Activated CD4-positive, alpha-beta memory T cell treated with anti-CD3 and anti-CD28 coated beads for 36 hours (primary cell): ENCODE results near the gene PGBD2. TPM values are rescaled to one million over a fixed set of nuclear protein-coding genes. Genes with fewer than 3 reads are reported as not detected.

Experiments used
- CTCF ChIA-PET: fragments of 350-600 bp; sonication (Branson Sonifier 250); formaldehyde crosslinking; loops from one replicate; lab custom pipeline; 2021; ENCODE audit warnings: antibody characterized with exemption, inconsistent platforms; lab: Charles Lee
- POLR2A ChIA-PET: fragments of 350-600 bp; sonication (Branson Sonifier 250); formaldehyde crosslinking; loops from one replicate; lab custom pipeline; 2021; ENCODE audit warnings: antibody characterized with exemption; lab: Charles Lee
- DNase-seq: peaks from one replicate; pipeline ENCODE4 v3.0.0-alpha.2; 2020
- H3K27ac Mint-ChIP-seq: one replicate; pipeline ENCODE4 v1.8.0; 2021; ENCODE audit warnings: mixed read lengths
- H3K27me3 Mint-ChIP-seq: one replicate; pipeline ENCODE4 v1.8.0; 2021; ENCODE audit warnings: mixed read lengths
- H3K36me3 Mint-ChIP-seq: one replicate; pipeline ENCODE4 v1.8.0; 2021; ENCODE audit warnings: mixed read lengths
- H3K4me1 Mint-ChIP-seq: one replicate; pipeline ENCODE4 v1.8.0; 2021; ENCODE audit warnings: low read depth, mixed read lengths
- H3K4me3 Mint-ChIP-seq: one replicate; pipeline ENCODE4 v1.8.0; 2021; ENCODE audit warnings: mild to moderate bottlenecking, mixed read lengths
- H3K9me3 Mint-ChIP-seq: one replicate; pipeline ENCODE4 v1.8.0; 2021; ENCODE audit warnings: mixed read lengths
- intact Hi-C: fragments of 100-400 bp; cut with micrococcal nuclease; formaldehyde crosslinking; loops from one replicate; pipeline ENCODE4 v1.15.1; 2023
- total RNA-seq, 2 experiments: library from RNA; stranded (reverse); gene quantifications; one replicate each; pipeline ENCODE4 v1.2.3, GENCODE V29; 2021

Gene PGBD2, protein sequence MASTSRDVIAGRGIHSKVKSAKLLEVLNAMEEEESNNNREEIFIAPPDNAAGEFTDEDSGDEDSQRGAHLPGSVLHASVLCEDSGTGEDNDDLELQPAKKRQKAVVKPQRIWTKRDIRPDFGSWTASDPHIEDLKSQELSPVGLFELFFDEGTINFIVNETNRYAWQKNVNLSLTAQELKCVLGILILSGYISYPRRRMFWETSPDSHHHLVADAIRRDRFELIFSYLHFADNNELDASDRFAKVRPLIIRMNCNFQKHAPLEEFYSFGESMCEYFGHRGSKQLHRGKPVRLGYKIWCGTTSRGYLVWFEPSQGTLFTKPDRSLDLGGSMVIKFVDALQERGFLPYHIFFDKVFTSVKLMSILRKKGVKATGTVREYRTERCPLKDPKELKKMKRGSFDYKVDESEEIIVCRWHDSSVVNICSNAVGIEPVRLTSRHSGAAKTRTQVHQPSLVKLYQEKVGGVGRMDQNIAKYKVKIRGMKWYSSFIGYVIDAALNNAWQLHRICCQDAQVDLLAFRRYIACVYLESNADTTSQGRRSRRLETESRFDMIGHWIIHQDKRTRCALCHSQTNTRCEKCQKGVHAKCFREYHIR
- total RNA-seq: 1 to 10 TPM; 4.2 to 4.3 TPM

GRCh38 chr1:248906009-248906752, at the start of gene PGBD2:
Gene PGBD2 (plus strand): TSS chr1:248906235. CDS start chr1:248913863, 7,628 bp downstream.
- Mint-ChIP-seq H3K27ac (peak within 1 kb of the TSS; percentile 91), H3K36me3 (no peaks in the 10 kb centered on the region), H3K4me3 (peak within 1 kb of the TSS; percentile 90), H3K4me1 (peaks cover 21% of the 10 kb centered on the region), H3K9me3 (no peaks in the 10 kb centered on the region), H3K27me3 (no peaks in the 10 kb centered on the region)
- DNase-seq: peak; percentile 97
- ChIA-PET POLR2A (interaction anchor here (1.2 to 1.5 kb wide), 2 partner anchors 47 to 80 kb away, joined by 5 to 7 read pairs; partner anchors contain the start of genes SH3BP5L and ZNF692), CTCF (interaction anchor here (0.6 to 1.9 kb wide), 5 partner anchors 32 to 80 kb away, joined by 3 to 6 read pairs (median 4); partner anchors contain the start of genes SH3BP5L and ZNF692)
- intact Hi-C loops: loop anchor here (1.0 kb wide), 5 partner anchors 18 to 80 kb away; partner anchors contain the start of gene ZNF672

- POLR2A ChIA-PET: no interaction called here
- Mint-ChIP-seq H3K9me3 (no peaks in the 10 kb centered on the region), H3K4me1 (peaks cover 37% of the 10 kb centered on the region), H3K4me3 (peak overlapping the region; percentile 91), H3K27me3 (no peaks in the 10 kb centered on the region), H3K36me3 (peaks cover 22% of the 10 kb centered on the region), H3K27ac (peak overlapping the region; percentile 92)
- no peak for DNase-seq
- intact Hi-C loops: no loop called here
- CTCF ChIA-PET: interaction anchor here (2.8 kb wide), 1 partner anchor 19 kb away, joined by 29 read pairs; the partner anchor contains the start of gene ZNF672
Observed at GRCh38 chr1:248857201-248857600, 48.8 kb upstream of the PGBD2 start.

GRCh38 chr1:248857749-248858095, 48.3 kb upstream of the PGBD2 start:
- Mint-ChIP-seq H3K36me3 (peaks cover 22% of the 10 kb centered on the region), H3K27ac (peak overlapping the region; percentile 92), H3K9me3 (no peaks in the 10 kb centered on the region), H3K27me3 (no peaks in the 10 kb centered on the region), H3K4me1 (peaks cover 42% of the 10 kb centered on the region), H3K4me3 (peak overlapping the region; percentile 91)
- CTCF ChIA-PET: interaction anchor here (0.7 to 3.2 kb wide), 8 partner anchors 16 to 68 kb away, joined by 3 to 29 read pairs (median 12); partner anchors contain the start of genes PGBD2, SH3BP5L and ZNF672
- POLR2A ChIA-PET: interaction anchor here (1.3 to 2.9 kb wide), 3 partner anchors 13 to 32 kb away, joined by 3 to 47 read pairs (median 25); partner anchors contain the start of genes SH3BP5L and ZNF672
- DNase-seq: no peak
- intact Hi-C loops: loop anchor here (1.0 kb wide), 2 partner anchors 19 to 49 kb away; partner anchors contain the start of genes PGBD2 and ZNF672

DNA sequence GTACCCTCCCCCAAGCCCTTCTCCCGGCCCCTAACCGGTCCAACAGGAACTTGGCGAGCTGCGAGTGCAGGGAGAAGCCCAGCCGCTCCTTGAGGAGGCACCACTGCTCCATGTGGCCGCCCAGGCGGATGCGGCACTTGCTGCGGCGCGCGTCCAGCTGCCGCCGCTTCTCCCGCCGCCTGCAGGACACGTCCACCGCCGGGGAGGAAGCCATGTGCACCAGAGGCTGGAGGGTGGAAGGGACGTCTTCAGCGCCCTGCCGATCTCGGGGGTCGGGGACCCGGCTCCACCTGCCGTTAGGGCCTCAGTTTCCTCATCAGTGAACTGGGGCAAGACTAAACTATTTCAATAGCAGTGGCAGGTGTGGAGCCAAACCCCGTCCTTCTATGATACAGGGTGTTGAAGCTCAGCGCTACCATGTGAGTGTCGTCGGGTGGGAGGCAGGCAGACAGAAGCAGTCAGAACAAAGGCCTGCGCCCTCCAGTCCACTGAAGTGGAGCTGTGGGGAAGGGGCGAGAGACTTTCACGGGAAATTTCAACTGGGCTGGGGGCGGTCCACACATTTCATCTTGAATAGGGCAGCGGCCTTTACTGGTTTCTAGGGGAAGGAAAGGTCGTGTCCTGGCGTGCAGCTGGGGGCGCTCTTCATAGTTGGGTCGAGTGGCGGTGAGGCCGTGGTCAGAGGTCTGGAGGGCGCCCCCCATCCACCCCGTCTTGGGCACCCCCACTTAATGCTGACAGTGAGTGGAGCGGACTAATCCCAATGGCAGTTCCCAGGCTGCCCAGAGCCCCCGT, 47.7 kb upstream of the PGBD2 start:
- Mint-ChIP-seq H3K4me3 (peak overlapping the region; percentile 91), H3K9me3 (no peaks in the 10 kb centered on the region), H3K27me3 (no peaks in the 10 kb centered on the region), H3K27ac (peak overlapping the region; percentile 92), H3K4me1 (peaks cover 44% of the 10 kb centered on the region), H3K36me3 (peaks cover 22% of the 10 kb centered on the region)
- POLR2A ChIA-PET: interaction anchor here (0.7 to 2.9 kb wide), 6 partner anchors 13 to 48 kb away, joined by 3 to 47 read pairs (median 8); partner anchors contain the start of genes PGBD2, SH3BP5L and ZNF672
- intact Hi-C loops: loop anchor here (1.0 kb wide), 2 partner anchors 20 to 48 kb away; partner anchors contain the start of genes PGBD2 and ZNF672
- DNase-seq: peak; percentile 59
- CTCF ChIA-PET: interaction anchor here (0.6 to 3.2 kb wide), 13 partner anchors 11 to 1997 kb away, joined by 3 to 29 read pairs (median 5); partner anchors contain the start of genes PGBD2, SH3BP5L and ZNF672

GRCh38 chr1:248858891-248859889, 46.8 kb upstream of the PGBD2 start, which contains the start of gene ZNF692:
Gene ZNF692 (minus strand): TSS chr1:248859085. CDS start chr1:248858309, 776 bp downstream.
- Mint-ChIP-seq H3K4me1 (peaks cover 51% of the 10 kb centered on the region), H3K4me3 (peak within 1 kb of the TSS; percentile 91), H3K27me3 (no peaks in the 10 kb centered on the region), H3K27ac (peak within 1 kb of the TSS; percentile 92), H3K36me3 (peaks cover 18% of the 10 kb centered on the region), H3K9me3 (no peaks in the 10 kb centered on the region)
- intact Hi-C loops: loop anchor here (1.0 kb wide), 4 partner anchors 14 to 47 kb away; partner anchors contain the start of genes PGBD2 and ZNF672
- POLR2A ChIA-PET: interaction anchor here (0.6 to 2.9 kb wide), 7 partner anchors 14 to 47 kb away, joined by 3 to 47 read pairs (median 5); partner anchors contain the start of genes PGBD2, SH3BP5L and ZNF672
- peak; percentile 98 for DNase-seq
- CTCF ChIA-PET: interaction anchor here (0.6 to 3.2 kb wide), 13 partner anchors 12 to 1998 kb away, joined by 3 to 29 read pairs (median 5); partner anchors contain the start of genes PGBD2, SH3BP5L and ZNF672

DNA sequence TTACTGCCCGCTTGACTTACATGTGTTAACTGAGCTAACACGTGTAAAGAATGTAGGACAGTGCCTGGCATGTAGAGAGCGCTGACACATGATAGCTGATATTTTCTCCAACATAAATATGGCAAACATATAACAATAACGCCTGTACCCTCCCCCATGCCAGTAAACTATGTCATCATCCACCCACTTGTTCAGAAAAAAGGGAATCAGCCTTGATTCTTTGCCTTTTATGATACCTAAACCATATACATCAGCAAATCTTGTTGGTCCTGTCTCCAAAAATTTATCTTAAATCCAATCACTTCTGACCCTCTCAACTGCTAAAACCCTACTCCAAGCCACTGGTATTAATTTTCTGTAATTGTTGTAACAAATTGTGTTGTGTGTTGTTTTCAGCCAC, 46.0 kb upstream of the PGBD2 start:
- Mint-ChIP-seq H3K27me3 (no peaks in the 10 kb centered on the region), H3K4me1 (peaks cover 51% of the 10 kb centered on the region), H3K27ac (peak overlapping the region; percentile 92), H3K36me3 (peaks cover 12% of the 10 kb centered on the region), H3K9me3 (no peaks in the 10 kb centered on the region), H3K4me3 (peak overlapping the region; percentile 91)
- no peak for DNase-seq
- intact Hi-C loops: no loop called here
- ChIA-PET CTCF (interaction anchor here (1.0 to 3.2 kb wide), 3 partner anchors 13 to 34 kb away, joined by 3 to 28 read pairs (median 22); partner anchors contain the start of gene SH3BP5L), POLR2A (interaction anchor here (2.1 to 2.9 kb wide), 3 partner anchors 13 to 34 kb away, joined by 10 to 47 read pairs (median 25); partner anchors contain the start of genes SH3BP5L and ZNF672)

GRCh38 chr1:248861616-248862015, 44.4 kb upstream of the PGBD2 start:
- H3K9me3 Mint-ChIP-seq: no peaks in the 10 kb centered on the region
- intact Hi-C loops: no loop called here
- H3K4me3 Mint-ChIP-seq: no peak overlapping the region
- H3K27ac Mint-ChIP-seq: no peak overlapping the region
- CTCF ChIA-PET: no interaction called here
- DNase-seq: no peak
- POLR2A ChIA-PET: interaction anchor here (1.9 to 2.9 kb wide), 2 partner anchors 12 to 24 kb away, joined by 7 to 17 read pairs; partner anchors contain the start of gene ZNF672
- no peaks in the 10 kb centered on the region for H3K27me3 Mint-ChIP-seq
- no peaks in the 10 kb centered on the region for H3K36me3 Mint-ChIP-seq
- H3K4me1 Mint-ChIP-seq: peaks cover 40% of the 10 kb centered on the region

DNA sequence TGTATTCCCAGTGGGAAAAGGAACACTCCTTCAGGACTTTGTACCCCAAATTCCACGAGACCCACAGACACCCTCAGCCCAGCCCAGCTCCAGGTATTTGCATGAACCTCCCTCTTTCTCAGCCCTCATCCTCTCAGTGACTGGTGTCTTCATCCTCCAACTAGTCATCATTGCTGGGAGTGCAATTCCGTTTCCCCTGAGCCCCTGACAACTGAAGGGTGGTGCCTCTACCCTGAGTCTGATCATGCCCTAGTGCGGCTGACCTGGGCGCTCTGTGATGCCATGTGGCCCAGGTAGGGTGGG, 43.4 kb upstream of the PGBD2 start:
- CTCF ChIA-PET: no interaction called here
- peaks cover 32% of the 10 kb centered on the region for H3K4me1 Mint-ChIP-seq
- H3K36me3 Mint-ChIP-seq: no peaks in the 10 kb centered on the region

DNA sequence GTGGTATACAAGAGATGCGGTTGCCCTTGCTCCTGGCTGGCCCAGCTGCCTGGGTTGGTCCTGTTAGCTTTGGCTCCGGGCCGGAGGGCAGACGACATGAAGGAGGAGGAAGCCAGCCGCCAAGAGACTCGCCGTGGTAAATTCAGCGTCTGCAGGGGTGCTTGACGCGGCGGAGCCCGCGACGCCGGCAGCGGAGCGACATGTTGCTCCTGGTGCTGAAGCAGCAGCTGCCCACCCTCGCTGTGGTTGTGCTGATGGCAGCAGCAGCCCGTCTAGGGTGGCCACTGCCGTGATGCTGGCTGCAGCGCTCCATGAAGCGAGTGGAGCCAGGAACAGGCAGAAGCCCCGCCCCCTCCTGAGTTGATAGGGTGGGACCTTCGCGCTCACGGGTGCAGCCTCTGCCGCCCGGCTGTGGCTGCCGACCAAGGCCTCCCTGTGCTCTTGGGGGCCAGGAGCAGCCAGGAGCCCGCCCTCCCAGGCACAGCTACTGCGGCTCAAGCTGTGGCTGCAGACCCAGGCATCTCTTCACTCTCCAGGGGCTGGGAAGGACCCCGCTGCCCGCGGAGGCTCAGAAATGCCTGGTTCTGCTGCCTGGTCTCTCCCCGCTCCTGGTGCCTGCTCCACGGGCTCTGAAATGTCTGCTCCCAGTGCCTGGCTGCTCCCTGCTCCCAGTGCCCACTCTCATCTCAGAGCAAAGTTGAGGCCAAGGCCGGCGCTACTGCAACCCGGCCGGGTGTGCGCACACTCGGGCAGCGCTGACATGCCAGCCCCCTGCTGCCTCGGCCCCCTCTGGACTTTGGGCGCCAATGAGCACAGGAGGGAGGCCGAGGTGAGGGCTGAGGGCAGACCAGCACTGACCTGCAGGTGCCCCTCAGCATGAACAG, 42.8 kb upstream of the PGBD2 start:
- Mint-ChIP-seq H3K4me1 (peaks cover 31% of the 10 kb centered on the region), H3K9me3 (no peaks in the 10 kb centered on the region), H3K4me3 (peak overlapping the region; percentile 85), H3K27me3 (no peaks in the 10 kb centered on the region), H3K27ac (peak overlapping the region; percentile 65), H3K36me3 (no peaks in the 10 kb centered on the region)
- POLR2A ChIA-PET: interaction anchor here (0.9 to 2.9 kb wide), 3 partner anchors 10 to 37 kb away, joined by 3 to 17 read pairs (median 7); partner anchors contain the start of genes SH3BP5L and ZNF672
- CTCF ChIA-PET: no interaction called here
- intact Hi-C loops: loop anchor here (1.0 kb wide), 1 partner anchor 10 kb away; no protein-coding TSS in a partner anchor
- DNase-seq: peak; percentile 87

More for the DNA sequence above, 43.4 kb upstream of the PGBD2 start:
- Mint-ChIP-seq H3K27ac (peak overlapping the region; percentile 65), H3K9me3 (no peaks in the 10 kb centered on the region), H3K4me3 (peak overlapping the region; percentile 85), H3K27me3 (no peaks in the 10 kb centered on the region)
- POLR2A ChIA-PET: interaction anchor here (0.9 to 2.9 kb wide), 3 partner anchors 11 to 37 kb away, joined by 3 to 17 read pairs (median 7); partner anchors contain the start of genes SH3BP5L and ZNF672
- DNase-seq: no peak
- intact Hi-C loops: no loop called here
